Measurements from ENCODE around the gene RALGDS. TPM values are rescaled to one million over a fixed set of nuclear protein-coding genes. Genes with fewer than 3 reads are reported as not detected.

The RALGDS gene
- 61.5 and 67.6 TPM in 2 replicates for total RNA-seq

DNA sequence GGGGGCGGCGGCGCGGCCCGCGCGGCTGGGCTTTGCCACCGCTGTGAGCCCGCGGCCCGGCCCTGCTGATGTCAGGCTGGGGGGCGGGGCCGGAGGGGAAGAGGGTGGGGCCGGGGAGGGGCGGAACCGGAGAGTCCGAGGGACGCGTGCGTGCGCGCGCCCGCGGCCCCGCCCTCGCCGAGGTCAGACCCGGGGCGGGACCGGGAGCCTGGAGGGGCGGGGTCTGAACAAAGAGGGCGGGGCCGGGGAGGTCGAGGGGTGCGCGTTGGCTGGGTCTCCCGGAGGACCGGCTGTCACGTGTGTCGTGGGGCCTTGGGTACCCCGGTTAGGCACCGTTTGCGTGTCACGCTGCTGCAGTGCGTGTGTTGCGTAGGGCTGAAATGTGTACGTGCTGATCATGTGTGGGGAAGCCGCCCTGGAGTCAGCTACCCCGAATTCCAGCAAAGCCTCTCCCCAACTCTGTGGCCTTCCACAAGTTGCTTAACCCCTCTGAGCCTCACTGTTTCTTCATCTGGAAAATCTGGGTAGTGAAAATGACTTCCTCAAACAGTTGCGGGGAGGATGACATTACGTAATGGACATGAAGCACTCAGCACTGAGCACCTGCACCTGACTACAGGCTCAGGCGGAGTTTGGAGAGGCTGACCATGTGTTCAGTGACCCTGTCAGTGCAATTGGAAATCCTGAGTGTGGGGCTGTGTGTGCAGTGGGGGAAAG is at the start of gene RALGDS:
Gene RALGDS (minus strand): TSS at position 43 of the 717 bp plus-strand sequence. CDS start 86 bp downstream, outside the sequence.

DNA sequence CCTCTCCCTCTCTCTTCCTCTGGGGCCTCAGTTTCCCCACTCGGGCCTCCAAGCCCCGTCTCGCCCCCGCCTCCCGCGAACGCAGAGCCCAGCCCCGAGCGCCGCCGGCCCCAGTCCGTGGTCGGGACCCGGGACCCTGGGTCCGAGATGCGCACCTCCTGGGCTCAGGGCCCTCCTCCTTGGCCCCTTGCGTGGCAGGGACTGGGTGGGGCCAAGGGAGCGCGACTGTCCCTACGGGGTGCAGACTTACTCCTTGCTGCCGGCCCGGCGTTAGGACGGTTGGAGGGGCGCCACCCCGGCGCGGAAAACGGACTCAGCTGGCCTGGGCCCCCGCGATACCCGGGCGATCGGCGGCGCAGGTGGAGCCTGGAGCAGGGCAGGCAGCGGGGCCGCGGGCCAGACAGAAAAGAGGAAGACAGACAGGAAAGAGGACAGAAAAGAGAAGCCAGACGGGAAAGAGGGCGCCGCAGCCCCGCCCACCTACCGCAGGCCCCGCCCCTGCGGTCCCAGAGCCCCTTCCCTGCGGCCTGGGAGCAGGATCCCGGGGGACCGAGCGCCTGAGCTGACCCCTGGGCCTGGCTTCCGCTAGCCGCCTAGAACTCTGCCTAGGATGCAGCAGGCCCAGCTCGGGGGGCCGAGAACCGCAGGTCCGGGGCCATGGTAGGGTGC is 42.6 kb upstream of the RALGDS start, which contains the start of gene GBGT1:
Gene GBGT1 (minus strand): TSS at position 411 of the 669 bp plus-strand sequence. CDS start 1,502 bp downstream, outside the sequence.

DNA sequence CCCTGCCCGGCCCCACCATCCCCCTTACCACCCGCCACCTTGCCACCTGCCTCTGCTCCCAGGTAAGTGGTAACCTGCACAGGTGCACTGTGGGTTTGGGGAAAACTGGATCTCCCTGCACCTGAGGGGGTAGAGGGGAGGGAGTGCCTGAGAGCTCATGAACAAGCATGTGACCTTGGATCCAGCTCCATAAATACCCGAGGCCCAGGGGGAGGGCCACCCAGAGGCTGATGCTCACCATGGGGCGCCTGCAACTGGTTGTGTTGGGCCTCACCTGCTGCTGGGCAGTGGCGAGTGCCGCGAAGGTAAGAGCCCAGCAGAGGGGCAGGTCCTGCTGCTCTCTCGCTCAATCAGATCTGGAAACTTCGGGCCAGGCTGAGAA is 59.3 kb downstream of the RALGDS start, which contains the start of gene CEL:
Gene CEL (plus strand): TSS at position 218 of the 382 bp plus-strand sequence. CDS start 22 bp downstream, at position 240.

Small RNA genes lying within 50 kb of the gene (small RNA-seq; reads per million reads assigned to genes)
- 3.4 reads per million, percentile 89 among the genes with 10 or more reads in this experiment for gene MIR6877

Other genes starting within 250 kb of the RALGDS start
- gene AK8, start 243.0 kb downstream of the RALGDS start, total RNA-seq = 0.10 TPM in 1 of 2 replicates, not detected in the other
- 1.2 and 2.6 TPM in 2 replicates for gene SPACA9, start 242.3 kb downstream of the RALGDS start, total RNA-seq
- gene TSC1, start 176.6 kb downstream of the RALGDS start, total RNA-seq = 49.3 and 53.6 TPM in 2 replicates
- not detected in 2 replicates for gene GFI1B, start 142.5 kb downstream of the RALGDS start, total RNA-seq
- gene GTF3C5, start 90.2 kb downstream of the RALGDS start, total RNA-seq = 66.3 TPM in 2 replicates
- under 0.01 and 0.29 TPM in 2 replicates for gene CEL, start 59.3 kb downstream of the RALGDS start, total RNA-seq
- gene GBGT1, start 42.7 kb upstream of the RALGDS start, total RNA-seq = 17.3 and 36.9 TPM in 2 replicates
- not detected in 2 replicates for gene OBP2B, start 88.0 kb upstream of the RALGDS start, total RNA-seq
- 0.10 TPM in 1 of 2 replicates, not detected in the other for gene ABO, start 154.0 kb upstream of the RALGDS start, total RNA-seq
- 11.1 and 11.3 TPM in 2 replicates for gene SURF6, start 214.9 kb upstream of the RALGDS start, total RNA-seq
- gene MED22, start 226.9 kb upstream of the RALGDS start, total RNA-seq = 19.6 and 19.9 TPM in 2 replicates
- gene RPL7A, start 227.0 kb upstream of the RALGDS start, total RNA-seq = 2,150 and 2,505 TPM in 2 replicates
- 11.7 and 19.3 TPM in 2 replicates for gene SURF1, start 235.2 kb upstream of the RALGDS start, total RNA-seq
- gene SURF2, start 235.3 kb upstream of the RALGDS start, total RNA-seq = 10.7 and 12.1 TPM in 2 replicates

All from vein endothelial cell (primary cell).